Brain microvascular endothelial cell (primary cell): Measurements from ENCODE around the gene NRF1.
"Not testable (repeated sequence)": the region's sequence is repeated elsewhere in the genome, so short reads cannot be mapped to it uniquely, and the experiment has no call there.

Source experiments
- DNase-seq: peaks from one replicate; pipeline ENCODE4 v3.0.0-alpha.2; 2020
- H3K27ac ChIP-seq: fragments of 250-450 bp; sonication (Bioruptor Pico); 2 replicates; pipeline ENCODE4 v1.5.1; 2020; ENCODE audit warnings: mild to moderate bottlenecking, moderate library complexity
- H3K27me3 ChIP-seq: fragments of 250-450 bp; sonication (Bioruptor Pico); replicated peaks from 2 replicates; pipeline ENCODE4 v1.5.1; 2020; ENCODE audit warnings: mild to moderate bottlenecking
- H3K36me3 ChIP-seq: fragments of 250-450 bp; sonication (Bioruptor Pico); replicated peaks from 2 replicates; pipeline ENCODE4 v1.5.1; 2020; ENCODE audit warnings: mild to moderate bottlenecking
- H3K4me3 ChIP-seq: 2 replicates; pipeline ENCODE4 v1.5.1; 2011; ENCODE audit warnings: low read depth, mild to moderate bottlenecking, control low read depth, low read length, moderate library complexity
- CTCF ChIP-seq: IDR thresholded peaks from 2 replicates; pipeline ENCODE4 v1.5.1; 2011; ENCODE audit warnings: low read depth, mild to moderate bottlenecking, moderate library complexity, low read length, control low read depth, inconsistent platforms; ENCODE audit errors: missing control alignments
- in situ Hi-C: cut with HindIII; loops from 2 replicates; pipeline ENCODE4 v1.10.0; 2017; ENCODE audit warnings: low sequenced_read_pairs, low pct_ligation_motif_present

The NRF1 gene

GRCh38 chr7:129635300-129636029 is 23.9 kb downstream of the NRF1 start:
- no peaks in the 10 kb centered on the region for H3K27me3 ChIP-seq
- no peaks in the 10 kb centered on the region for H3K36me3 ChIP-seq
- no peak overlapping the region for H3K27ac ChIP-seq
- H3K4me3 ChIP-seq, result no peak overlapping the region
- DNase-seq, result peak; percentile 74
- TF ChIP-seq CTCF, result peak; percentile 94
- in situ Hi-C loops, result no loop called here

GRCh38 chr7:129636030-129636550 is 24.6 kb downstream of the NRF1 start:
- in situ Hi-C loops, H3K36me3 ChIP-seq, DNase-seq, H3K4me3 ChIP-seq, H3K27ac ChIP-seq, H3K27me3 ChIP-seq: not testable (repeated sequence)

- Histone ChIP-seq H3K36me3 (no peaks in the 10 kb centered on the region), H3K27me3 (no peaks in the 10 kb centered on the region), H3K4me3 (no peak overlapping the region), H3K27ac (no peak overlapping the region)
- TF ChIP-seq CTCF, result no peak
- in situ Hi-C loops, result no loop called here
- DNase-seq, result no peak
Measured at GRCh38 chr7:129636641-129637040, 25.1 kb downstream of the NRF1 start.

- in situ Hi-C loops, result no loop called here
Measured at GRCh38 chr7:129640400-129640799, 28.9 kb downstream of the NRF1 start.

GRCh38 chr7:129642871-129643549 is 31.5 kb downstream of the NRF1 start:
- no peak overlapping the region for H3K27ac ChIP-seq
- H3K4me3 ChIP-seq, result no peak overlapping the region
- TF ChIP-seq CTCF, result no peak
- in situ Hi-C loops, result no loop called here
- no peak for DNase-seq
- H3K27me3 ChIP-seq, result no peaks in the 10 kb centered on the region
- no peaks in the 10 kb centered on the region for H3K36me3 ChIP-seq

More at GRCh38 chr7:129640400-129640799, 28.9 kb downstream of the NRF1 start:
- Histone ChIP-seq H3K4me3 (no peak overlapping the region), H3K36me3 (no peaks in the 10 kb centered on the region), H3K27ac (no peak overlapping the region), H3K27me3 (no peaks in the 10 kb centered on the region)
- no peak for DNase-seq
- TF ChIP-seq CTCF, result no peak

- in situ Hi-C loops, result no loop called here
- TF ChIP-seq CTCF, result no peak
- H3K4me3 ChIP-seq, result no peak overlapping the region
- no peaks in the 10 kb centered on the region for H3K36me3 ChIP-seq
- H3K27me3 ChIP-seq, result no peaks in the 10 kb centered on the region
- DNase-seq, result no peak
- no peak overlapping the region for H3K27ac ChIP-seq
Measured at GRCh38 chr7:129643550-129644170, 32.1 kb downstream of the NRF1 start.
